Subcutaneous adipose tissue (tissue), 4 donors: ENCODE data around the gene SPATA2L. TPM values are rescaled to one million over a fixed set of nuclear protein-coding genes. Genes with fewer than 3 reads are reported as not detected.

ENCODE experiments used
- CTCF ChIP-seq: fragments of 450-650 bp; IDR thresholded peaks from one replicate; pipeline ENCODE4 v1.5.1; 2016; ENCODE audit warnings: low read depth, mild to moderate bottlenecking, control low read depth, antibody characterized with exemption, moderate library complexity
- total RNA-seq, 4 donors: library from RNA; depleted of rRNA; stranded (reverse); fragments of >200 nt; gene quantifications; one replicate each; pipeline ENCODE4 v1.1.0, GENCODE V29; 2016

SPATA2L gene
- total RNA-seq, 4 donors from 2014 or later, result 7.7 to 10.7 (median 9.4) TPM

GRCh38 chr16:89727406-89728120 is 26.1 kb upstream of the SPATA2L start:
- TF ChIP-seq CTCF, result no peak

GRCh38 chr16:89723279-89724250 is 22.1 kb upstream of the SPATA2L start:
- no peak for TF ChIP-seq CTCF

GRCh38 chr16:89722392-89723278 is 21.1 kb upstream of the SPATA2L start:
- TF ChIP-seq CTCF, result no peak

GRCh38 chr16:89721546-89722391 is 20.3 kb upstream of the SPATA2L start:
- no peak for TF ChIP-seq CTCF

- TF ChIP-seq CTCF, result no peak
Observed at GRCh38 chr16:89720813-89721545, 19.5 kb upstream of the SPATA2L start, which contains the start of the genes VPS9D1 and ZNF276. VPS9D1 (minus strand) TSS chr16:89720898; CDS start chr16:89720861, 37 bp downstream. ZNF276 (plus strand) TSS chr16:89721537; CDS start chr16:89721641, 104 bp downstream.

- no peak for TF ChIP-seq CTCF
Observed at GRCh38 chr16:89720551-89720812, 19.0 kb upstream of the SPATA2L start.
